ENCODE measurements around the gene BCL6B.

Gene BCL6B

GRCh38 chr17:7018331-7018964, 4.4 kb upstream of the BCL6B start:
- H3K27ac ChIP-seq, result peak overlapping the region; percentile 82; the same call in 1 of the 2 replicates
- TF ChIP-seq, protein P1, sequence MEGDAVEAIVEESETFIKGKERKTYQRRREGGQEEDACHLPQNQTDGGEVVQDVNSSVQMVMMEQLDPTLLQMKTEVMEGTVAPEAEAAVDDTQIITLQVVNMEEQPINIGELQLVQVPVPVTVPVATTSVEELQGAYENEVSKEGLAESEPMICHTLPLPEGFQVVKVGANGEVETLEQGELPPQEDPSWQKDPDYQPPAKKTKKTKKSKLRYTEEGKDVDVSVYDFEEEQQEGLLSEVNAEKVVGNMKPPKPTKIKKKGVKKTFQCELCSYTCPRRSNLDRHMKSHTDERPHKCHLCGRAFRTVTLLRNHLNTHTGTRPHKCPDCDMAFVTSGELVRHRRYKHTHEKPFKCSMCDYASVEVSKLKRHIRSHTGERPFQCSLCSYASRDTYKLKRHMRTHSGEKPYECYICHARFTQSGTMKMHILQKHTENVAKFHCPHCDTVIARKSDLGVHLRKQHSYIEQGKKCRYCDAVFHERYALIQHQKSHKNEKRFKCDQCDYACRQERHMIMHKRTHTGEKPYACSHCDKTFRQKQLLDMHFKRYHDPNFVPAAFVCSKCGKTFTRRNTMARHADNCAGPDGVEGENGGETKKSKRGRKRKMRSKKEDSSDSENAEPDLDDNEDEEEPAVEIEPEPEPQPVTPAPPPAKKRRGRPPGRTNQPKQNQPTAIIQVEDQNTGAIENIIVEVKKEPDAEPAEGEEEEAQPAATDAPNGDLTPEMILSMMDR (conservative IDR thresholded peaks at IDR 0.05), result no peak

DNA sequence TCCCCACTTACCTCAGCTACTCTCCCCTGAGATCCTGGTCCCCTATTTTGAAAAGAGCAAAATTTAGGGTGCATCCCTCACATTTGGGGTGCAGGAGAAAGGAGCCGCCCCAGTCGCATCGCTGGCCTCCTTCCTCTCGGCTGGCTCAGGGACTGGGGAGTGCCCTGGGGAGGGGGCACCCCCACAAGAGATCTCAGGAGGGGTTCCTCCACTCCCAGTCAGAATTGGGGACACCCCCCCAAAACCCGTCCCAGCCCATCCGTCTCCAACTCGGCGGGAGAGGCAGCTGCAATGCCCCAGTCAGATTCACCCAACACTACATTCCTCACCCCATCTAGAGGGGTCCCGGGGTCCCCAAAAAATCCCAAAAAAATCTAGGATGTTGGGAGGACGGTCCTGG, 3.5 kb upstream of the BCL6B start:
- TF ChIP-seq, protein P1 (conservative IDR thresholded peaks at IDR 0.05), result no peak
- peak overlapping the region; percentile 82; the same call in 1 of the 2 replicates for H3K27ac ChIP-seq

DNA sequence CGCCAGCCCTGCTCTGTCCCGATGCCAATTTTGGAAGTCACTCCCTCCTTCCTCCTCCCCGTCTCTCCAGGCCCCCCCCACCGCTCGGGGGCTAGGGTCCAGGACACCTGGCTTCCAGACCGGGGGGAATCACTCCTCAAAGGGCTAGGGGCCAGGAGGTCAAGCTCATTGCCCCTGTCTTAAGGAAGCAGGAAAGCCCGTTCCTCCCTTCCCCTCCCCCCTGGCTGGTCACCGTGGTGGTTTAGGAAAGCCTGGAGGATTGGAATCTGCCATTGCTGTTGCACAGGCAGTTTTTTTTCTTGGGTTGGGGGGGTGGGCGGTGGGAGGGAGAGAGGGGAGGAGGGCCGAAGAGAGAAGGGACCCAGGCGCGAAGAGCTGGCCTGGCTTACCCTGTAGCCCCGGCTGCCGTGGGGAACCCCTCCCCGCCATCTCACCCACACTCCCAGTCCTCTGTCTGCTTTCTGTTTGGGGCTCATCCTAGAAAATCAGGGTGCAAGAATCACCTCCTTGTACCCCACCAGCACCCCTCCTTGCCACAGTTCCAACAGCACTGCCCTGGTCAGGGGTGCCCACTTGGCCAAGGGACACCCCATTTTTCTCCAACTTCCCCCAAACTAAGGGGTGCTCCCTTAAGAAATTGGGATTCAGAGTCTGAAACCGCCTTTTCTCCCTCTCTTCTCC, 2.9 kb upstream of the BCL6B start:
- TF ChIP-seq, protein P1 (conservative IDR thresholded peaks at IDR 0.05), result no peak
- peak overlapping the region; percentile 82; the same call in 1 of the 2 replicates for H3K27ac ChIP-seq

- TF ChIP-seq, protein P1 (conservative IDR thresholded peaks at IDR 0.05), result no peak
- H3K27ac ChIP-seq, result no peak overlapping the region
Observed at GRCh38 chr17:7020894-7021664, 1.8 kb upstream of the BCL6B start.

DNA sequence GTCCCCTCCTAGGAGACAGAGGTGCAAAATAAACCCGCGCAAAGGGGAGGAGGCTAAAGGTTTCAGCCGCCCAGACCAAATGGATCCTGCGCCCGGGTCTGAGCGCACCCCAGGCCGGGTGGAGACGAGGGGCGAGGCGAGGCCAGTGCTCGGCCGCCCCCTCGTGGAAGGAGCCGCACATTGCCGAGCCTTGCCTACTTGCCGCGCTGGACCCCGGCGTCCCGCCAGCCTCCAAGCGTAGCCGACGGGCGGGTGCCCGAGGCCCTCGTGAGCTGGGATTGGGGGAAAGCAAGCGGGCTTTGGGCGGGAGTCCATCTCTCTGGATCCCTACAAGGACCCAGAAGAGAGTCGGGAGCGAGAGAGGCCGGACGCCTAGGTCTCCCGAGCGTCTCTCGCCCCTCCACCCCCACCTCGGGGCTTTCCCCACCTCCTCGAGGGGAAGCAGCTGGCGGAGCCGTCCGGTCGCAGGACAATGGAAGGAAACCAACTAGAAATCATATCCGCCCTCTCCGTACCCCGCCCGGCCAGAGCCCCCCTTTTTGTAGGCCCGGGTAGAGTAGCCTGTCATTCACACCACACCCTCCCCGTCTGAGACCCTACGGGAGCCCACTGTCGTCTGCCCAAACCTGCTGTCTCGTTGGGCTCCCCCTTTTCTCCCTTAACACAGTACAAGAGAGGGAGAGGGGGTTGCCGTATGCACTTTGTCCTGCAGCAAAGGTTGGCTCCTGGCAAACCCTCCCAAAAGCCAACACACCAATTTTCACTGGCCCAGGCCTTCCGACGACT, 664 bp upstream of the BCL6B start:
- H3K27ac ChIP-seq, result no peak overlapping the region
- TF ChIP-seq, protein P1 (conservative IDR thresholded peaks at IDR 0.05), result peak; percentile 88

- TF ChIP-seq, protein P1 (conservative IDR thresholded peaks at IDR 0.05), result no peak
- H3K27ac ChIP-seq, result no peak overlapping the region
Observed at GRCh38 chr17:7023576-7024401, 939 bp downstream of the BCL6B start.
